Astrocyte (in vitro differentiated cells and primary cell): ENCODE data around the gene RIMBP2. TPM values are rescaled to one million over a fixed set of nuclear protein-coding genes. Genes with fewer than 3 reads are reported as not detected.

ENCODE experiments used
- DNase-seq: peaks from one replicate; pipeline ENCODE4 v3.0.0-alpha.2; 2010; ENCODE audit warnings: low read depth
- FAIRE-seq: peaks from 2 replicates; lab custom pipeline; 2011; peaks lifted over from hg19 to GRCh38; lab: Jason Lieb, UNC
- H2AFZ ChIP-seq: 2 replicates; pipeline ENCODE4 v1.6.0; 2012; ENCODE audit warnings: low read depth, low read length, inconsistent platforms
- H3K27ac ChIP-seq: 2 replicates; pipeline ENCODE4 v1.5.1; 2011; ENCODE audit warnings: low read depth, low read length, inconsistent platforms
- H3K27me3 ChIP-seq: 2 replicates; pipeline ENCODE4 v1.6.0; 2011; ENCODE audit warnings: low read length, inconsistent platforms; ENCODE audit not compliant: insufficient read depth
- H3K36me3 ChIP-seq: 2 replicates; pipeline ENCODE4 v1.5.1; 2011; ENCODE audit warnings: low read length, inconsistent platforms; ENCODE audit not compliant: insufficient read depth
- H3K4me1 ChIP-seq: 2 replicates; pipeline ENCODE4 v1.5.1; 2011; ENCODE audit warnings: low read length, inconsistent platforms; ENCODE audit not compliant: insufficient read depth
- H3K4me2 ChIP-seq: 2 replicates; pipeline ENCODE4 v1.6.0; 2012; ENCODE audit warnings: low read length, inconsistent platforms
- H3K4me3 ChIP-seq: 2 replicates; pipeline ENCODE4 v1.5.1; 2011; ENCODE audit warnings: low read depth, mild to moderate bottlenecking, low read length, inconsistent platforms; ENCODE audit not compliant: insufficient read depth
- H3K79me2 ChIP-seq: 2 replicates; pipeline ENCODE4 v1.6.0; 2012; ENCODE audit warnings: mild to moderate bottlenecking, low read length, inconsistent platforms; ENCODE audit not compliant: insufficient read depth
- H3K9ac ChIP-seq: 2 replicates; pipeline ENCODE4 v1.6.0; 2012; ENCODE audit warnings: mild to moderate bottlenecking, low read length, inconsistent platforms
- H3K9me3 ChIP-seq: 2 replicates; pipeline ENCODE4 v1.5.1; 2012; ENCODE audit warnings: low read depth, mild to moderate bottlenecking, low read length, inconsistent platforms; ENCODE audit not compliant: insufficient read depth
- H4K20me1 ChIP-seq: 2 replicates; pipeline ENCODE4 v1.6.0; 2012; ENCODE audit warnings: low read length, inconsistent platforms; ENCODE audit not compliant: insufficient read depth
- H3K27ac Mint-ChIP-seq: one replicate; pipeline ENCODE4 v1.8.0; 2021; ENCODE audit warnings: mild to moderate bottlenecking, mixed read lengths; ENCODE audit not compliant: unreplicated experiment
- H3K27me3 Mint-ChIP-seq: one replicate; pipeline ENCODE4 v1.8.0; 2021; ENCODE audit warnings: low read depth, mixed read lengths; ENCODE audit not compliant: unreplicated experiment
- H3K36me3 Mint-ChIP-seq: one replicate; pipeline ENCODE4 v1.8.0; 2021; ENCODE audit warnings: low read depth, mixed read lengths; ENCODE audit not compliant: unreplicated experiment
- H3K4me1 Mint-ChIP-seq: one replicate; pipeline ENCODE4 v1.8.0; 2021; ENCODE audit warnings: low read depth, mixed read lengths; ENCODE audit not compliant: unreplicated experiment
- H3K4me3 Mint-ChIP-seq: one replicate; pipeline ENCODE4 v1.8.0; 2021; ENCODE audit warnings: mild to moderate bottlenecking, moderate library complexity, mixed read lengths; ENCODE audit not compliant: unreplicated experiment
- H3K9me3 Mint-ChIP-seq: one replicate; pipeline ENCODE4 v1.8.0; 2021; ENCODE audit warnings: mild to moderate bottlenecking, mixed read lengths; ENCODE audit not compliant: unreplicated experiment
- EZH2 ChIP-seq: IDR thresholded peaks from 2 replicates; pipeline ENCODE4 v1.6.1; 2012; ENCODE audit warnings: mild to moderate bottlenecking, low read length, inconsistent platforms; ENCODE audit not compliant: insufficient read depth
- total RNA-seq: library from RNA; stranded (reverse); gene quantifications from 2 replicates; pipeline ENCODE4 v1.2.1, GENCODE V29; 2021
- TF ChIP-seq, protein P1 (sequence below): IDR thresholded peaks from 2 replicates; pipeline ENCODE4 v1.5.1; 2011; ENCODE audit warnings: low read depth, mild to moderate bottlenecking, inconsistent platforms, low read length, moderate library complexity; ENCODE audit not compliant: insufficient read depth

RIMBP2 gene
- total RNA-seq, 1 donor from 2014 or later = 2.2 TPM

DNA sequence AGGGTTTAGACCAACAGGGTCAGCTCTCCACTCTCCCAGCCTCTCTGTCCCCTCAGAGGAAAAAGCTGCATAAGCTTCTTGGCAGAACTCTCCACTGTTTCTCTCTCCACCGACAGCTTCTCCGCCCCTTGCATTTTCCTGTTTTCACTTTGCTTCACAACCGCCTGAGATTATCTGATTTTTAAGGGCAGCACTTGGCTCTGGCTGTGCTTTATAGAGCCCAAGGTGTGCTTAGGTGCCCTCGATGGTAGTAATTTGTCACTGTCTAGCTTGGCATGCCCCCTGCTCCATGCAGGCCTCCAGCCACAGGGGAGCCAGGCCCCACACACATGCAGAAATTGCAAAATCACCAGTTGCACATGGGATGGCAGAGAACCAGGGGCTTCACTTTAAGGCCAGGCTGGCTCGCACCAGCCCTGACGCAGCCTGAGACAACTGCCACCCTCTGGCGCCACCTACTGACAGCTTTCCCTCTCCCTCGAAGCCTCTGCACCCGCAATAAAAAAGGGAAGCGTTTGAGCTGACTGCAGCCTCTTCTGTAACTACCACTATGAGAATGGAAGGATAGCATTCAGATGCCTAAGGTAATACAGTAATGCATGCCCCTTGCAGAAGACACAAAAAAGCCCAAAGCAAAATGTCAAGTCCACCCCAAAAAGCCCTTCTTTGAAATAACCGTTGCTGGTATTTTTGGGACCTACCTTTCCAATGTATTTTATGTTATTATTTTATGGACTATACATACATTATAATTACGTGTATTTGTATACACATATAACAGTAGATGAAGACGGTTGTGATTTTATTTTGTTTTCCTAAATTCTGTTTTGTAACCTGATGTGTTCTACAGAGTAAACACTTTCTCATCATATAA lies 32.0 kb upstream of the RIMBP2 start:
- Histone ChIP-seq H3K4me1 (no peaks in the 10 kb centered on the region), H3K9me3 (no peaks in the 10 kb centered on the region), H3K79me2 (no peaks in the 10 kb centered on the region), H4K20me1 (no peaks in the 10 kb centered on the region), H3K27ac (no peak overlapping the region), H2AFZ (no peak overlapping the region), H3K27me3 (no peaks in the 10 kb centered on the region), H3K36me3 (no peaks in the 10 kb centered on the region), H3K4me2 (no peak overlapping the region), H3K9ac (no peak overlapping the region), H3K4me3 (no peak overlapping the region)
- H3K9me3 Mint-ChIP-seq = no peaks in the 10 kb centered on the region
- H3K27me3 Mint-ChIP-seq = peaks cover 24% of the 10 kb centered on the region
- no peak overlapping the region for H3K27ac Mint-ChIP-seq
- no peak for TF ChIP-seq EZH2
- TF ChIP-seq, protein P1, sequence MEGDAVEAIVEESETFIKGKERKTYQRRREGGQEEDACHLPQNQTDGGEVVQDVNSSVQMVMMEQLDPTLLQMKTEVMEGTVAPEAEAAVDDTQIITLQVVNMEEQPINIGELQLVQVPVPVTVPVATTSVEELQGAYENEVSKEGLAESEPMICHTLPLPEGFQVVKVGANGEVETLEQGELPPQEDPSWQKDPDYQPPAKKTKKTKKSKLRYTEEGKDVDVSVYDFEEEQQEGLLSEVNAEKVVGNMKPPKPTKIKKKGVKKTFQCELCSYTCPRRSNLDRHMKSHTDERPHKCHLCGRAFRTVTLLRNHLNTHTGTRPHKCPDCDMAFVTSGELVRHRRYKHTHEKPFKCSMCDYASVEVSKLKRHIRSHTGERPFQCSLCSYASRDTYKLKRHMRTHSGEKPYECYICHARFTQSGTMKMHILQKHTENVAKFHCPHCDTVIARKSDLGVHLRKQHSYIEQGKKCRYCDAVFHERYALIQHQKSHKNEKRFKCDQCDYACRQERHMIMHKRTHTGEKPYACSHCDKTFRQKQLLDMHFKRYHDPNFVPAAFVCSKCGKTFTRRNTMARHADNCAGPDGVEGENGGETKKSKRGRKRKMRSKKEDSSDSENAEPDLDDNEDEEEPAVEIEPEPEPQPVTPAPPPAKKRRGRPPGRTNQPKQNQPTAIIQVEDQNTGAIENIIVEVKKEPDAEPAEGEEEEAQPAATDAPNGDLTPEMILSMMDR = peak; percentile 78
- H3K4me1 Mint-ChIP-seq = no peaks in the 10 kb centered on the region
- H3K36me3 Mint-ChIP-seq = no peaks in the 10 kb centered on the region
- H3K4me3 Mint-ChIP-seq = no peak overlapping the region
- FAIRE-seq (no peak), DNase-seq (peak; percentile 20)

GRCh38 chr12:130746546-130746945 lies 30.4 kb upstream of the RIMBP2 start:
- Histone ChIP-seq H3K27ac (no peak overlapping the region), H3K27me3 (no peaks in the 10 kb centered on the region), H2AFZ (no peak overlapping the region), H3K4me2 (no peak overlapping the region), H4K20me1 (no peaks in the 10 kb centered on the region), H3K4me3 (no peak overlapping the region), H3K9ac (no peak overlapping the region), H3K4me1 (no peaks in the 10 kb centered on the region), H3K36me3 (no peaks in the 10 kb centered on the region), H3K79me2 (no peaks in the 10 kb centered on the region), H3K9me3 (no peaks in the 10 kb centered on the region)
- no peaks in the 10 kb centered on the region for H3K36me3 Mint-ChIP-seq
- no peak for DNase-seq
- no peaks in the 10 kb centered on the region for H3K4me1 Mint-ChIP-seq
- no peak overlapping the region for H3K27ac Mint-ChIP-seq
- H3K4me3 Mint-ChIP-seq = no peak overlapping the region
- peaks cover 22% of the 10 kb centered on the region for H3K27me3 Mint-ChIP-seq
- TF ChIP-seq, protein P1 = no peak
- TF ChIP-seq EZH2 = no peak
- FAIRE-seq = no peak
- peaks cover 2% of the 10 kb centered on the region for H3K9me3 Mint-ChIP-seq

DNA sequence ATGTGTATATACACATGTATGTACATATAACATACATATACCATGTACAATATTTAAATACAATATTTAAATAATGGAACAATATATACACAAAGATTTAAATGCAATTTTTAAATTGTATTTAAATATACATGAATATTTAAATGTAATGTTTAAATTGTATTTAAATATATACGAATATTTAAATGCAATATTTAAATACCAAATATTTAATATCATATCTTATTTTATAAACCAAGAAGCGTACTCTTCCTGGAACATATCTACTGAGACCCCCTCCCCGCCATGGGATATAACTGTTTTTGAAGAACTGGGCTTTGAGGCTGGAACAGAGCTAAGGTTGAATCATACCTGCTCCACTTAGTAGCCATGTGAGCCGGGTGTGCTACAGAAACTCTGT lies 29.8 kb upstream of the RIMBP2 start:
- Histone ChIP-seq H3K79me2 (no peaks in the 10 kb centered on the region), H3K4me3 (no peak overlapping the region), H3K9me3 (no peaks in the 10 kb centered on the region), H3K9ac (no peak overlapping the region), H3K27me3 (no peaks in the 10 kb centered on the region), H3K4me2 (no peak overlapping the region), H3K36me3 (no peaks in the 10 kb centered on the region), H2AFZ (no peak overlapping the region), H3K27ac (no peak overlapping the region), H3K4me1 (no peaks in the 10 kb centered on the region), H4K20me1 (no peaks in the 10 kb centered on the region)
- TF ChIP-seq, protein P1 = no peak
- TF ChIP-seq EZH2 = no peak
- H3K4me3 Mint-ChIP-seq = no peak overlapping the region
- H3K9me3 Mint-ChIP-seq = peaks cover 2% of the 10 kb centered on the region
- no peaks in the 10 kb centered on the region for H3K36me3 Mint-ChIP-seq
- H3K27ac Mint-ChIP-seq = no peak overlapping the region
- FAIRE-seq (no peak), DNase-seq (no peak)
- H3K4me1 Mint-ChIP-seq = no peaks in the 10 kb centered on the region
- H3K27me3 Mint-ChIP-seq = peaks cover 17% of the 10 kb centered on the region
